Transverse colon (tissue), 4 donors: Measurements from ENCODE around the gene SELE. TPM values are rescaled to one million over a fixed set of nuclear protein-coding genes. Genes with fewer than 3 reads are reported as not detected.
"Not testable (repeated sequence)": the region's sequence is repeated elsewhere in the genome, so short reads cannot be mapped to it uniquely, and the experiment has no call there.

Experiments used
- DNase-seq: peaks from one replicate; pipeline ENCODE4 v3.0.0-alpha.2; 2019
- H3K27ac ChIP-seq, 4 donors: fragments of 200-600 bp; sonication (generic); 2 replicates each; pipeline ENCODE4 v1.5.1; 2016 to 2018; ENCODE audit warnings: inconsistent platforms in 4 of 4
- H3K27me3 ChIP-seq: fragments of 200-600 bp; sonication (generic); 2 replicates; pipeline ENCODE4 v1.5.1; 2017; ENCODE audit warnings: inconsistent platforms
- H3K36me3 ChIP-seq, 4 donors: fragments of 200-600 bp; sonication (generic); 2 replicates each; pipeline ENCODE4 v1.5.1; 2017 to 2019; ENCODE audit warnings: inconsistent platforms in 4 of 4
- H3K4me1 ChIP-seq, 4 donors: fragments of 200-600 bp; sonication (generic); 2 replicates each; pipeline ENCODE4 v1.5.1; 2017 to 2020; ENCODE audit warnings: inconsistent platforms in 4 of 4
- H3K4me3 ChIP-seq, 4 donors: fragments of 200-600 bp; sonication (generic); 1 replicate in 1 of 4; 2 replicates in 3 of 4; pipeline versions ENCODE4 v1.5.1 to v1.6.1; 2017 to 2019; ENCODE audit warnings: inconsistent platforms in 4 of 4
- H3K9me3 ChIP-seq, 2 donors: fragments of 200-600 bp; sonication (generic); 2 replicates each; pipeline ENCODE4 v1.5.1; 2017 to 2019; ENCODE audit warnings: inconsistent platforms in 2 of 2
- EP300 ChIP-seq: sonication (generic); formaldehyde crosslinking; IDR thresholded peaks from one replicate; pipeline ENCODE4 v1.6.1; 2017; ENCODE audit warnings: antibody characterized with exemption, low read depth
- POLR2A ChIP-seq: fragments of 450-650 bp; IDR thresholded peaks from one replicate; pipeline ENCODE4 v1.6.1; 2016; ENCODE audit warnings: antibody characterized with exemption, mild to moderate bottlenecking, moderate library complexity
- POLR2AphosphoS5 ChIP-seq, 3 donors: sonication (generic); formaldehyde crosslinking; IDR thresholded peaks; one replicate each; pipeline ENCODE4 v1.6.1; 2016; ENCODE audit warnings: antibody characterized with exemption in 3 of 3
- WGBS, 2 donors: methylation state at CpG; one replicate each; pipeline ENCODE4 v1.1.5; 2018; ENCODE audit warnings: low coverage in 1 of 2; 5-methylcytosine and 5-hydroxymethylcytosine counted together
- in situ Hi-C, 4 donors: fragments of 200-750 bp; cut with MboI; loops; one replicate each; pipeline versions ENCODE4 v1.15.0 to v1.15.1; 2017; ENCODE audit warnings: low sequenced_read_pairs in 3 of 4, low pct_ligation_motif_present in 1 of 4, low pct_unique_long_range_greater_than_20kb in 1 of 4
- intact Hi-C: fragments of 100-400 bp; cut with DNase I; formaldehyde crosslinking; loops from one replicate; pipeline ENCODE4 v1.15.1; 2023; ENCODE audit warnings: low total_unique reads
- total RNA-seq, 4 donors: library from RNA; depleted of rRNA; stranded (reverse); fragments of >200 nt; gene quantifications; one replicate each; pipeline ENCODE4 v1.1.0, GENCODE V29; 2016
- TF ChIP-seq, protein P1 (sequence below), 5 experiments: fragments of 200-600 bp in 3 of 5; fragments of 450-650 bp in 2 of 5; sonication (generic) in 3 of 5; IDR thresholded peaks; 1 replicate in 2 of 5; 2 replicates in 3 of 5; pipeline ENCODE4 v1.5.1; 2016 to 2017; ENCODE audit warnings: antibody characterized with exemption in 5 of 5, inconsistent platforms in 3 of 5, mild to moderate bottlenecking in 2 of 5, moderate library complexity in 1 of 5

SELE gene
- total RNA-seq, 4 donors from 2014 or later: 0.14 to 0.16 TPM; not detected in 2

DNA sequence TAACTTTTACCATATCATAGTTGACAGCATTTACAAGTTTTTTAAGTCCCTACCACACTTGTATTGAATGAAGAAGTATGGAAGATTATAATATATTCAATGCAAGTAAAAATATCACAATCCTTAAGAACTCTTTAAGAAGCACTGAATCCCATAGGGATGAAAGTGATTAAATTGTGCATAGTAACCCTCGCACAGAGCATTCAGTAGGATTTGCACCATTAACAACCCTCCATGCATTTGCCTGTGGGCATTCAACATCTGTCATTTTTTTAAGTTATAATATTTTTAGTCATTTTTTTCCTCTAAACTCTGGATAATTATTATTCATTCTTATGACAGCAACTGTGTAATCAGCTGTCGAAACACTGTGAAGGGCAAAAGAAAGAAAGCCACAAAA, 10.1 kb downstream of the SELE start:
- H3K9me3 ChIP-seq: no peaks in the 10 kb centered on the region
- no peak overlapping the region for H3K4me3 ChIP-seq
- intact Hi-C loops (no loop called here), in situ Hi-C loops (no loop called here)
- whole genome bisulfite sequencing, 2 donors: 72 to 73% methylated on average over 2 of the region's 2 CpGs
- H3K27me3 ChIP-seq: no peaks in the 10 kb centered on the region
- H3K36me3 ChIP-seq: no peaks in the 10 kb centered on the region
- DNase-seq: no peak
- no peak overlapping the region for H3K27ac ChIP-seq
- TF ChIP-seq, protein P1, sequence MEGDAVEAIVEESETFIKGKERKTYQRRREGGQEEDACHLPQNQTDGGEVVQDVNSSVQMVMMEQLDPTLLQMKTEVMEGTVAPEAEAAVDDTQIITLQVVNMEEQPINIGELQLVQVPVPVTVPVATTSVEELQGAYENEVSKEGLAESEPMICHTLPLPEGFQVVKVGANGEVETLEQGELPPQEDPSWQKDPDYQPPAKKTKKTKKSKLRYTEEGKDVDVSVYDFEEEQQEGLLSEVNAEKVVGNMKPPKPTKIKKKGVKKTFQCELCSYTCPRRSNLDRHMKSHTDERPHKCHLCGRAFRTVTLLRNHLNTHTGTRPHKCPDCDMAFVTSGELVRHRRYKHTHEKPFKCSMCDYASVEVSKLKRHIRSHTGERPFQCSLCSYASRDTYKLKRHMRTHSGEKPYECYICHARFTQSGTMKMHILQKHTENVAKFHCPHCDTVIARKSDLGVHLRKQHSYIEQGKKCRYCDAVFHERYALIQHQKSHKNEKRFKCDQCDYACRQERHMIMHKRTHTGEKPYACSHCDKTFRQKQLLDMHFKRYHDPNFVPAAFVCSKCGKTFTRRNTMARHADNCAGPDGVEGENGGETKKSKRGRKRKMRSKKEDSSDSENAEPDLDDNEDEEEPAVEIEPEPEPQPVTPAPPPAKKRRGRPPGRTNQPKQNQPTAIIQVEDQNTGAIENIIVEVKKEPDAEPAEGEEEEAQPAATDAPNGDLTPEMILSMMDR (IDR thresholded peaks at IDR 0.05): no peak
- TF ChIP-seq POLR2AphosphoS5 (IDR thresholded peaks at IDR 0.05): no peak
- TF ChIP-seq EP300: no peak
- TF ChIP-seq POLR2A: no peak
- H3K4me1 ChIP-seq: peaks cover 0 to 12% (median 5%) of the 10 kb centered on the region in 4 donors

DNA sequence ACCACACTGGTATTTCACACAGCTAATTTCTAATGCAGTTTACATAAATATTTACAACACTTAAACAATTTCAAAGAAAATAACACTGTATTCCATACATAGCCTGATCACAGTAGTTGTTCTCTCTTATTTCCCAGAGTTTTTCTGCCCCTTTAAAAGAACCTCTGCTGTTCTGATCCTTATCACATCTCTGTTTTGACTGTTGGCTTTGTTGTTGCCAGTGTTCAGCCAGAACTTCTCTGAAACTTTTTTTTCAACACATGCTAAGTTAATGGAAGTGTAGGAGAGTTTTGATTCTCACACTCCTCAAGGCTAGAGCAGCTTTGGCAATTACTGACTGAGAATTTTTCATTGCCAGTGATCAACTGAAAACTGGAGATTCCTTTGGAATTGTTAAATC, 11.1 kb downstream of the SELE start:
- Histone ChIP-seq H3K36me3 (no peaks in the 10 kb centered on the region), H3K27me3 (no peaks in the 10 kb centered on the region), H3K4me1 (peaks cover 0 to 12% (median 5%) of the 10 kb centered on the region in 4 donors), H3K4me3 (no peak overlapping the region), H3K9me3 (no peaks in the 10 kb centered on the region), H3K27ac (no peak overlapping the region)
- intact Hi-C loops (no loop called here), in situ Hi-C loops (no loop called here)
- no peak for TF ChIP-seq POLR2AphosphoS5 (IDR thresholded peaks at IDR 0.05)
- TF ChIP-seq EP300: no peak
- no peak for TF ChIP-seq POLR2A
- TF ChIP-seq, protein P1 (IDR thresholded peaks at IDR 0.05): no peak
- DNase-seq: no peak

DNA sequence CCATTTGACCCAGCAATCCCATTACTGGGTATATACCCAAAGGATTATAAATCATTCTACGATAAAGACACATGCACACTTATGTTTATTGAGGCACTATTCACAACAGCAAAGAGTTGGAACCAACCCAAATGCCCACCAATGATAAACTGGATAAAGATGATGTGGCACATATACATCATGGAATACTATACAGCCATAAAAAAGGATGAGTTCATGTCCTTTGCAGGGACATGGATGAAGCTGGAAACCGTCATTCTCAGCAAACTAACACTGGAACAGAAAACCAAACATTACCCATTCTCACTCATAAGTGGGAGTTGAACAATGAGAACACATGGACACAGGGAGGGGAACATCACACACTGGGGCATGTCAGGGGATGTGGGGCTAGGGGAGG, 18.8 kb downstream of the SELE start:
- DNase-seq, H3K27ac ChIP-seq, H3K36me3 ChIP-seq, H3K4me3 ChIP-seq, H3K4me1 ChIP-seq, in situ Hi-C loops, intact Hi-C loops, H3K27me3 ChIP-seq: not testable (repeated sequence)
- 61 to 73% methylated on average over 2 of the region's 2 CpGs for WGBS, 2 donors
- H3K9me3 ChIP-seq: peaks cover 0 to 16% of the 10 kb centered on the region in 2 donors

DNA sequence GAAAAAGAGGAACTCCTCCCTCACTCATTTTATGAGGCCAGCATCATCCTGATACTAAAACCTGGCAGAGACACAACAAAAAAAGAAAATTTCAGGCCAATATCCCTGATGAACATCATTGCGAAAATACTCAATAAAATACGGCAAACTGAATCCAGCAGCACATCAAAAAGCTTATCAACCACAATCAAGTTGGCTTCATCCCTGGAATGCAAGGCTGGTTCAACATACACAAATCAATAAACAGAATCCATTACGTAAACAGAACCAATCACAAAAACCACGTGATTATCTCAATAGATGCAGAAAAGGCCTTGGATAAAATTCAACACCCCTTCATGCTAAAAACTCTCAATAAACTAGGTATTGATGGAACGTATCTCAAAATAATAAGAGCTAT, 20.8 kb downstream of the SELE start:
- DNase-seq, H3K36me3 ChIP-seq, H3K27me3 ChIP-seq, H3K4me1 ChIP-seq, H3K27ac ChIP-seq, H3K4me3 ChIP-seq, intact Hi-C loops, in situ Hi-C loops: not testable (repeated sequence)
- 91 to 92% methylated on average over 5 of the region's 5 CpGs for WGBS, 2 donors
- H3K9me3 ChIP-seq: peaks cover 0 to 16% of the 10 kb centered on the region in 2 donors

- intact Hi-C loops: no loop called here
- DNase-seq: no peak
- Histone ChIP-seq H3K36me3 (no peaks in the 10 kb centered on the region), H3K4me3 (peak overlapping the region in 1 of 4 donors; percentile 40), H3K9me3 (peaks cover 0 to 16% of the 10 kb centered on the region in 2 donors), H3K27me3 (no peaks in the 10 kb centered on the region), H3K27ac (no peak overlapping the region), H3K4me1 (peaks cover 0 to 8% (median 4%) of the 10 kb centered on the region in 4 donors)
- WGBS, 2 donors: 85 to 92% methylated on average over 2 of the region's 2 CpGs
- in situ Hi-C loops: no loop called here
- TF ChIP-seq EP300: no peak
- no peak for TF ChIP-seq POLR2A
- TF ChIP-seq POLR2AphosphoS5 (IDR thresholded peaks at IDR 0.05): no peak
- TF ChIP-seq, protein P1 (IDR thresholded peaks at IDR 0.05): no peak
These were observed 21.6 kb downstream of the SELE start for GRCh38 chr1:169712309-169712631.
